ENCODE results near the gene IQCH. TPM values are rescaled to one million over a fixed set of nuclear protein-coding genes. Genes with fewer than 3 reads are reported as not detected.

Gene IQCH
- total RNA-seq, 1 donor from 2014 or later = 1.5 TPM

DNA sequence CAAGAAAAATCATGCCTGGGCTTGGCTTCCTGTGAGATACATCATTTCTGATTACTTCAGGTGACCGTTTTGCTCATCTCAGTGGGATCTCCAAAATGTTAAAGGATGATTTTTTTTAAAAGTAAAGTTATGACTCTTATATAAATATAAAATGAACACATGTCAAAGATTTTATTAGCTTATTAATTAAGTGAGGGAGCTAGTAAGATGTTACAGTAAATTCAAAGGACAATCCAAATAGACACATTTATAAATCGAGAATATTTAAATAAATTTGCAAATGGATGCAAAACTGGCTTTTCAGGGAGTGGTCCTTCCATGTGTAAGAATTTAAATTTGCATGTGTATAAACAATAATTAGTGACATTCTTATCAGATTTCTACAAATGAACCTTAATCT, 87.0 kb downstream of the IQCH start:
- Histone ChIP-seq H3K4me3 (no peak overlapping the region), H3K27me3 (no peaks in the 10 kb centered on the region), H3K9me3 (no peaks in the 10 kb centered on the region), H3K36me3 (no peaks in the 10 kb centered on the region), H3K4me1 (no peaks in the 10 kb centered on the region), H3K27ac (no peak overlapping the region)
- TF ChIP-seq POLR2AphosphoS5 (IDR thresholded peaks at IDR 0.05; ENCODE audit: insufficient read depth in 1 of 2, low read depth in 1 of 2) (no peak), POLR2A (IDR thresholded peaks at IDR 0.05) (no peak)
- TF ChIP-seq, protein P1, sequence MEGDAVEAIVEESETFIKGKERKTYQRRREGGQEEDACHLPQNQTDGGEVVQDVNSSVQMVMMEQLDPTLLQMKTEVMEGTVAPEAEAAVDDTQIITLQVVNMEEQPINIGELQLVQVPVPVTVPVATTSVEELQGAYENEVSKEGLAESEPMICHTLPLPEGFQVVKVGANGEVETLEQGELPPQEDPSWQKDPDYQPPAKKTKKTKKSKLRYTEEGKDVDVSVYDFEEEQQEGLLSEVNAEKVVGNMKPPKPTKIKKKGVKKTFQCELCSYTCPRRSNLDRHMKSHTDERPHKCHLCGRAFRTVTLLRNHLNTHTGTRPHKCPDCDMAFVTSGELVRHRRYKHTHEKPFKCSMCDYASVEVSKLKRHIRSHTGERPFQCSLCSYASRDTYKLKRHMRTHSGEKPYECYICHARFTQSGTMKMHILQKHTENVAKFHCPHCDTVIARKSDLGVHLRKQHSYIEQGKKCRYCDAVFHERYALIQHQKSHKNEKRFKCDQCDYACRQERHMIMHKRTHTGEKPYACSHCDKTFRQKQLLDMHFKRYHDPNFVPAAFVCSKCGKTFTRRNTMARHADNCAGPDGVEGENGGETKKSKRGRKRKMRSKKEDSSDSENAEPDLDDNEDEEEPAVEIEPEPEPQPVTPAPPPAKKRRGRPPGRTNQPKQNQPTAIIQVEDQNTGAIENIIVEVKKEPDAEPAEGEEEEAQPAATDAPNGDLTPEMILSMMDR (IDR thresholded peaks at IDR 0.05) = no peak
- DNase-seq (ENCODE audit: extremely low spot score in 2 of 2) = no peak
- intact Hi-C loops (cut with DNase I) = no loop called here

DNA sequence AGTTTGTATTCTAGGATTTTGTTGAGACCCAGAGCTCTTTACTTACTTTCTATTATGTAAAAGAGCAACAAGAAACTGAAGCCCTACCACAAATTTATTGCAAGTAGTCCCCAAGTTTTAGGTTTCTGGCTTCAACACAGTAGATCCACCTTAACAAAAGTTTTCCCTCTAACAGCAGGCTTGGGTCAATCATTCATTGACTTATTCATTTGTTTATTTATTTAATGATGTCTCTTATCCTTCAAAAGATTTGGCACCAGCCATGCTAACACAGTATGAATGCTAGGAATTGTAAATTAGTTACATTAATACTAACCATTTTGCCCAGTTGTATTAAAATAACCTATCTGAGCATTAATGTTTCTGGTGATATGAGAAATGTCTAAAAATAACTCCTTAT, 88.6 kb downstream of the IQCH start:
- Histone ChIP-seq H3K27me3 (no peaks in the 10 kb centered on the region), H3K4me1 (no peaks in the 10 kb centered on the region), H3K27ac (no peak overlapping the region), H3K36me3 (no peaks in the 10 kb centered on the region), H3K9me3 (no peaks in the 10 kb centered on the region), H3K4me3 (no peak overlapping the region)
- TF ChIP-seq, protein P1 (IDR thresholded peaks at IDR 0.05) = no peak
- TF ChIP-seq POLR2AphosphoS5 (IDR thresholded peaks at IDR 0.05; ENCODE audit: insufficient read depth in 1 of 2, low read depth in 1 of 2) (no peak), POLR2A (IDR thresholded peaks at IDR 0.05) (no peak)
- intact Hi-C loops (cut with DNase I) = no loop called here
- DNase-seq (ENCODE audit: extremely low spot score in 2 of 2) = no peak

DNA sequence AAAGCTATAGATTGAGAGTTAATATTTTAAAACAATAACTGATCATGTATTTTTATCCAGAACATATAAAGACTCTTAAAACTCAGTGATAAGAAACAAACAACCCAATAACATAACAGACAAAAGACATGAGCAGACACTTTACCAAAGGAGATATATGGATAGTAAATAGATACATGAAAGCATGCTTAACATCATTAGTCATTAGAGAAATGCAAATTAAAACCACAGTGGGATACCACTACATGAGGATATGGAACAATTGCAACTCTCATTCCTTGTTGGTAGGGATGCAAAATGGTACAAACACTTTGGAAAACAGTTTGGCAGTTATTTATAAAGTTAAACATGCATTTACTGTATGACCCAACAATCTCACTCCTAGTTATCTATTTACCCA, 95.0 kb downstream of the IQCH start:
- Histone ChIP-seq H3K27me3 (no peaks in the 10 kb centered on the region), H3K9me3 (no peaks in the 10 kb centered on the region), H3K27ac (no peak overlapping the region), H3K4me3 (no peak overlapping the region), H3K36me3 (no peaks in the 10 kb centered on the region), H3K4me1 (no peaks in the 10 kb centered on the region)
- intact Hi-C loops (cut with DNase I) = no loop called here
- TF ChIP-seq, protein P1 (IDR thresholded peaks at IDR 0.05) = no peak
- TF ChIP-seq POLR2A (IDR thresholded peaks at IDR 0.05) = no peak
- no peak for TF ChIP-seq POLR2AphosphoS5 (IDR thresholded peaks at IDR 0.05; ENCODE audit: insufficient read depth in 1 of 2, low read depth in 1 of 2)
- DNase-seq (ENCODE audit: extremely low spot score in 2 of 2) = no peak

DNA sequence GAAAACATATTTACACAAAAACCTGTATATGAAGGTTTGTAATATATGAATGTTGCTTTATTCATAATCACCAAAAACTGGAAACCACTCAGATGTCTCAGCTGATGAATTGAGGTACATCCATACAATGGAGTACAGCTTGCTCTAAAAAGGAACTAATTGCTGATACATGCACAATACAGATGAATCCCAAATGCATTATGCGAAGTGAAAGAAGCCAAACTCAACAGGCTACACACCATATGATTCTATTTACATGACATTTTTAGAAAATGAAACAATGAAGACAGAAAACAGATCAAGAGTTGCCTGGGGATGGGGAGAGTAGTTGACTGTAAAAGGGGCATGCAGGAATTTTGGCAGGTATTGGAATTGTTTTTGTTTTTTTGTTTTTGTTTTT, 95.5 kb downstream of the IQCH start:
- intact Hi-C loops (cut with DNase I) = no loop called here
- Histone ChIP-seq H3K36me3 (no peaks in the 10 kb centered on the region), H3K4me1 (no peaks in the 10 kb centered on the region), H3K4me3 (no peak overlapping the region), H3K27me3 (no peaks in the 10 kb centered on the region), H3K27ac (no peak overlapping the region), H3K9me3 (no peaks in the 10 kb centered on the region)
- TF ChIP-seq, protein P1 (IDR thresholded peaks at IDR 0.05) = no peak
- no peak for TF ChIP-seq POLR2AphosphoS5 (IDR thresholded peaks at IDR 0.05; ENCODE audit: insufficient read depth in 1 of 2, low read depth in 1 of 2)
- TF ChIP-seq POLR2A (IDR thresholded peaks at IDR 0.05) = no peak
- DNase-seq (ENCODE audit: extremely low spot score in 2 of 2) = no peak

DNA sequence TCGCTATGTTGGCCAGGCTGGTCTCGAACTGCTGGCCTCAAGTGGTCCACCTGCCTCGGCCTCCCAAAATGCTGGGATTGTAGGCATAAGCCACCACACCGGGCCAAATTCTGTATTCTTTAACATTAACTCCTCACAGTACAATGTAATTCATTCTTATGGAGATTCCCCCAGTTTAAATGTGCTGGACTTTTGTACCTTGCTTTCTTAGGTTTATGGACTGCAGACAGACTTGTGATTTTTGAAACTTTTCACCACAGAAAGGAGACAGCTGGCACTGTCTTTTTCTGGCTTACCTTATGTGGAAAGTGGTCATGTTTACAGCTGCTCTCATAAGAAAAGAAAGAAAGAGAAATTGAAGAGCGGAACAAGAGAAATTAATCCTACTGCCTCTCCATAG, 103.8 kb downstream of the IQCH start:
- no peak overlapping the region for H3K27ac ChIP-seq
- H3K4me1 ChIP-seq = no peaks in the 10 kb centered on the region
- TF ChIP-seq POLR2AphosphoS5 (IDR thresholded peaks at IDR 0.05; ENCODE audit: insufficient read depth in 1 of 2, low read depth in 1 of 2) = no peak
- TF ChIP-seq POLR2A (IDR thresholded peaks at IDR 0.05) = no peak
- TF ChIP-seq, protein P1 (IDR thresholded peaks at IDR 0.05) = no peak
- H3K27me3 ChIP-seq = no peaks in the 10 kb centered on the region
- intact Hi-C loops (cut with DNase I) = no loop called here
- no peak overlapping the region for H3K4me3 ChIP-seq
- H3K36me3 ChIP-seq = no peaks in the 10 kb centered on the region
- no peak for DNase-seq (ENCODE audit: extremely low spot score in 2 of 2)
- H3K9me3 ChIP-seq = no peaks in the 10 kb centered on the region

Measured in vagina (tissue), 2 donors.